Hepatocyte (in vitro differentiated cells): ENCODE measurements around the gene TTC32. TPM values are rescaled to one million over a fixed set of nuclear protein-coding genes. Genes with fewer than 3 reads are reported as not detected.
"Not testable (repeated sequence)": the region's sequence is repeated elsewhere in the genome, so short reads cannot be mapped to it uniquely, and the experiment has no call there.

ENCODE experiments used
- DNase-seq: peaks from one replicate; pipeline ENCODE4 v3.0.0-alpha.2; 2016; ENCODE audit warnings: low spot score
- H2AFZ ChIP-seq: fragments of 200-600 bp; sonication (generic); 2 replicates; pipeline ENCODE4 v1.6.0; 2016; ENCODE audit warnings: antibody characterized with exemption, mild to moderate bottlenecking
- H3K27ac ChIP-seq: fragments of 200-600 bp; sonication (generic); 2 replicates; pipeline ENCODE4 v1.5.1; 2016; ENCODE audit warnings: mild to moderate bottlenecking
- H3K27me3 ChIP-seq: fragments of 200-600 bp; sonication (generic); 2 replicates; pipeline ENCODE4 v1.6.1; 2016
- H3K36me3 ChIP-seq: fragments of 200-600 bp; sonication (generic); replicated peaks from 2 replicates; pipeline ENCODE4 v1.5.1; 2016; ENCODE audit warnings: low read depth; ENCODE audit not compliant: insufficient read depth
- H3K4me1 ChIP-seq: fragments of 200-600 bp; sonication (generic); 2 replicates; pipeline ENCODE4 v1.5.1; 2016; ENCODE audit warnings: mild to moderate bottlenecking, moderate library complexity; ENCODE audit not compliant: insufficient read depth
- H3K4me2 ChIP-seq: fragments of 200-600 bp; sonication (generic); 2 replicates; pipeline ENCODE4 v1.6.0; 2016
- H3K4me3 ChIP-seq: fragments of 200-600 bp; sonication (generic); 2 replicates; pipeline ENCODE4 v1.5.1; 2016; ENCODE audit warnings: mild to moderate bottlenecking
- H3K79me2 ChIP-seq: fragments of 200-600 bp; sonication (generic); 2 replicates; pipeline ENCODE4 v1.6.0; 2017; ENCODE audit warnings: mild to moderate bottlenecking
- H3K9me2 ChIP-seq: fragments of 200-600 bp; sonication (generic); replicated peaks from 2 replicates; pipeline ENCODE4 v1.6.0; 2017; ENCODE audit warnings: mild to moderate bottlenecking; ENCODE audit not compliant: insufficient read depth
- H3K9me3 ChIP-seq: fragments of 200-600 bp; sonication (generic); 2 replicates; pipeline ENCODE4 v1.5.1; 2016; ENCODE audit warnings: low read depth, mild to moderate bottlenecking
- H4K20me1 ChIP-seq: fragments of 200-600 bp; sonication (generic); 2 replicates; pipeline ENCODE4 v1.6.0; 2016; ENCODE audit warnings: mild to moderate bottlenecking; ENCODE audit not compliant: insufficient read depth, poor library complexity, severe bottlenecking
- CTCF ChIP-seq: fragments of 200-600 bp; sonication (generic); IDR thresholded peaks from 2 replicates; pipeline ENCODE4 v1.5.1; 2016; ENCODE audit warnings: antibody characterized with exemption, mild to moderate bottlenecking; ENCODE audit not compliant: poor library complexity
- EZH2 ChIP-seq: fragments of 200-600 bp; sonication (generic); IDR thresholded peaks from 2 replicates; pipeline ENCODE4 v1.6.1; 2016; ENCODE audit warnings: antibody characterized with exemption, mild to moderate bottlenecking, borderline replicate concordance
- EZH2phosphoT487 ChIP-seq: fragments of 200-600 bp; sonication (generic); IDR thresholded peaks from one replicate; pipeline ENCODE4 v1.6.1; 2018; ENCODE audit warnings: antibody characterized with exemption, mild to moderate bottlenecking, low read depth, moderate library complexity; ENCODE audit not compliant: unreplicated experiment, severe bottlenecking
- WGBS: methylation state at CpG from one replicate; pipeline ENCODE4 v1.1.6; 2016; ENCODE audit warnings: low lambda C conversion rate; ENCODE audit errors: missing lambda C conversion rate; 5-methylcytosine and 5-hydroxymethylcytosine counted together
- polyA plus RNA-seq: library from polyadenylated mRNA; unstranded; fragments of >200 nt; fragmentation: Nextera tagmentation; extraction: Ambion mirVana; gene quantifications from 2 replicates; pipeline ENCODE4 v1.2.1, GENCODE V29; 2016
- total RNA-seq: library from RNA; depleted of rRNA; stranded (reverse); fragments of >200 nt; gene quantifications from 2 replicates; pipeline ENCODE4 v1.2.3, GENCODE V29; 2014

TTC32 gene
- total and polyA plus RNA-seq, 2 experiments from 2014 or later, result 18.4 to 22.4 TPM

- H3K79me2 ChIP-seq, H4K20me1 ChIP-seq, H3K4me2 ChIP-seq, DNase-seq, H2AFZ ChIP-seq, H3K36me3 ChIP-seq, H3K4me3 ChIP-seq, H3K27me3 ChIP-seq, H3K9me3 ChIP-seq, H3K27ac ChIP-seq, H3K9me2 ChIP-seq, H3K4me1 ChIP-seq: not testable (repeated sequence)
- 75% methylated on average over 4 of the region's 4 CpGs for WGBS
Observed at GRCh38 chr2:19924526-19924925, 22.7 kb upstream of the TTC32 start.

- DNase-seq, H3K27ac ChIP-seq, H3K4me1 ChIP-seq, H3K79me2 ChIP-seq, H3K4me3 ChIP-seq, H2AFZ ChIP-seq, H3K9me2 ChIP-seq, H3K9me3 ChIP-seq, H3K27me3 ChIP-seq, H3K36me3 ChIP-seq, H4K20me1 ChIP-seq, H3K4me2 ChIP-seq: not testable (repeated sequence)
- WGBS, result 63% methylated on average over 3 of the region's 3 CpGs
Observed at GRCh38 chr2:19922188-19922587, 20.4 kb upstream of the TTC32 start.

GRCh38 chr2:19916385-19916950, 14.7 kb upstream of the TTC32 start:
- Histone ChIP-seq H3K4me1 (no peaks in the 10 kb centered on the region), H3K9me2 (no peaks in the 10 kb centered on the region), H3K36me3 (no peaks in the 10 kb centered on the region), H3K27ac (no peak overlapping the region), H2AFZ (no peak overlapping the region), H3K4me3 (no peak overlapping the region), H4K20me1 (no peaks in the 10 kb centered on the region), H3K4me2 (no peak overlapping the region), H3K79me2 (no peaks in the 10 kb centered on the region), H3K27me3 (no peaks in the 10 kb centered on the region), H3K9me3 (no peaks in the 10 kb centered on the region)
- 80% methylated on average over 6 of the region's 6 CpGs for WGBS
- TF ChIP-seq EZH2phosphoT487 (no peak), CTCF (no peak)
- DNase-seq, result no peak

- H3K4me3 ChIP-seq, result no peak overlapping the region
- no peak overlapping the region for H3K27ac ChIP-seq
- H3K9me2 ChIP-seq, result no peaks in the 10 kb centered on the region
- DNase-seq, result no peak
- no peaks in the 10 kb centered on the region for H3K79me2 ChIP-seq
- no peaks in the 10 kb centered on the region for H3K9me3 ChIP-seq
- H3K4me2 ChIP-seq, result no peak overlapping the region
- TF ChIP-seq EZH2 (no peak), CTCF (no peak), EZH2phosphoT487 (no peak)
- no peaks in the 10 kb centered on the region for H3K36me3 ChIP-seq
- H4K20me1 ChIP-seq, result no peaks in the 10 kb centered on the region
- no peaks in the 10 kb centered on the region for H3K4me1 ChIP-seq
- 92% methylated on average over 1 of the region's 1 CpG for WGBS
- no peak overlapping the region for H2AFZ ChIP-seq
- no peaks in the 10 kb centered on the region for H3K27me3 ChIP-seq
Observed at GRCh38 chr2:19914266-19914975, 12.6 kb upstream of the TTC32 start.
